Spleen (tissue), 11 donors: ENCODE results near the gene AFAP1. TPM values are rescaled to one million over a fixed set of nuclear protein-coding genes. Genes with fewer than 3 reads are reported as not detected.

Source experiments
- DNase-seq: peaks from one replicate; pipeline ENCODE4 v3.0.0-alpha.2; 2020
- H3K27ac ChIP-seq, 8 donors: fragments of 200-600 bp; sonication (generic) in 7 of 8; 1 replicate in 4 of 8; 2 replicates in 4 of 8; pipeline versions ENCODE4 v1.5.0 to v1.8.0; 2016 to 2021; ENCODE audit warnings: inconsistent platforms in 4 of 8, mild to moderate bottlenecking in 4 of 8, moderate library complexity in 1 of 8
- H3K27me3 ChIP-seq, 7 donors: fragments of 200-600 bp; sonication (generic) in 6 of 7; replicated peaks in 1 of 7; 1 replicate in 4 of 7; 2 replicates in 3 of 7; pipeline versions ENCODE4 v1.5.0 to v1.8.0; 2016 to 2021; ENCODE audit warnings: inconsistent platforms in 3 of 7, mild to moderate bottlenecking in 1 of 7
- H3K36me3 ChIP-seq, 6 donors: fragments of 200-600 bp; sonication (generic) in 5 of 6; 1 replicate in 4 of 6; 2 replicates in 2 of 6; pipeline versions ENCODE4 v1.5.0 to v1.8.0; 2016 to 2021; ENCODE audit warnings: inconsistent platforms in 2 of 6
- H3K4me1 ChIP-seq, 6 donors: fragments of 200-600 bp; sonication (generic) in 5 of 6; 1 replicate in 3 of 6; 2 replicates in 3 of 6; pipeline versions ENCODE4 v1.5.0 to v1.8.0; 2016 to 2021; ENCODE audit warnings: inconsistent platforms in 3 of 6
- H3K4me3 ChIP-seq, 8 donors: fragments of 200-600 bp; sonication (generic) in 7 of 8; 1 replicate in 4 of 8; 2 replicates in 4 of 8; pipeline versions ENCODE4 v1.5.0 to v1.8.0; 2016 to 2021; ENCODE audit warnings: inconsistent platforms in 4 of 8, mild to moderate bottlenecking in 4 of 8, moderate library complexity in 2 of 8
- H3K9me3 ChIP-seq, 8 donors: fragments of 200-600 bp; sonication (generic) in 7 of 8; 1 replicate in 4 of 8; 2 replicates in 4 of 8; pipeline versions ENCODE4 v1.5.0 to v1.8.0; 2016 to 2021; ENCODE audit warnings: inconsistent platforms in 4 of 8
- CTCF ChIP-seq, 11 experiments: fragments of 200-600 bp in 7 of 11; fragments of 450-650 bp in 4 of 11; sonication (generic) in 4 of 11; IDR thresholded peaks in 8 of 11; conservative IDR thresholded peaks in 3 of 11; 1 replicate in 7 of 11; 2 replicates in 4 of 11; pipeline versions ENCODE4 v1.4.0 to v1.8.0; 2016 to 2021; ENCODE audit warnings: antibody characterized with exemption in 11 of 11, inconsistent platforms in 4 of 11, mild to moderate bottlenecking in 1 of 11
- POLR2A ChIP-seq, 3 donors: fragments of 450-650 bp; IDR thresholded peaks; one replicate each; pipeline ENCODE4 v1.5.1; 2017; ENCODE audit warnings: antibody characterized with exemption in 3 of 3, mild to moderate bottlenecking in 1 of 3
- POLR2AphosphoS5 ChIP-seq, 3 donors: sonication (generic); formaldehyde crosslinking; IDR thresholded peaks; one replicate each; pipeline ENCODE4 v1.5.1; 2017; ENCODE audit warnings: antibody characterized with exemption in 3 of 3
- WGBS, 5 donors: extraction: QIAGEN DNeasy Blood & Tissue Kit in 3 of 5; methylation state at CpG; one replicate each; pipeline versions ENCODE4 v1.1.5 to v1.1.7; 2013 to 2018; 5-methylcytosine and 5-hydroxymethylcytosine counted together
- intact Hi-C: fragments of 100-400 bp; cut with DNase I; formaldehyde crosslinking; loops from one replicate; pipeline ENCODE4 v1.15.0; 2023; ENCODE audit warnings: low total_unique reads
- polyA plus RNA-seq, 3 donors: library from polyadenylated mRNA; stranded (reverse); fragments of 200-250 nt; gene quantifications; one replicate each; pipeline ENCODE4 v1.2.1, GENCODE V29; 2013
- total RNA-seq, 7 donors: library from RNA; depleted of rRNA in 3 of 7; stranded (reverse); fragments of >200 nt in 3 of 7; fragmentation: NEBNext Ultra II Directional in 4 of 7; extraction: Animal tissue kit (Norgen Biotek cat#: 25700) in 4 of 7; gene quantifications; one replicate each; pipeline versions ENCODE4 v1.1.0 to v1.2.1, GENCODE V29; 2016 to 2021
- donor health status: healthy with polysubstance abuse.
- donor health status: DM: no; HTN: no; CAD: no; lungs with moderate emphysema.
- donor health status: DM: no; HTN: no; CAD: no.
- donor health status: Bipolar disorder and iron deficiency.
- donor health status: healthy.
- donor health status: DM: no; HTN: no; CAD: no.
- donor health status: DM: yes; HTN: yes; CAD: no.

Gene AFAP1
- total and polyA plus RNA-seq, 10 donors, result 1.6 to 29.2 (median 12.1) TPM

GRCh38 chr4:7879127-7879526, 60.5 kb downstream of the AFAP1 start:
- Histone ChIP-seq H3K4me1 (peaks cover 0 to 23% (median 7%) of the 10 kb centered on the region in 6 donors), H3K36me3 (no peaks in the 10 kb centered on the region), H3K9me3 (no peaks in the 10 kb centered on the region), H3K27ac (no peak overlapping the region), H3K4me3 (no peak overlapping the region), H3K27me3 (no peaks in the 10 kb centered on the region)
- no peak for DNase-seq
- intact Hi-C loops, result no loop called here
- no peak for TF ChIP-seq POLR2AphosphoS5 (IDR thresholded peaks at IDR 0.05)
- TF ChIP-seq POLR2A (IDR thresholded peaks at IDR 0.05), result no peak
- no peak for TF ChIP-seq CTCF (IDR thresholded peaks at IDR 0.05 in 8 of 11, conservative IDR thresholded peaks at IDR 0.05 in 3 of 11)
- 64 to 85% (median 73%) methylated on average over 6 of the region's 6 CpGs for WGBS, 5 donors

GRCh38 chr4:7878323-7878722, 61.3 kb downstream of the AFAP1 start:
- Histone ChIP-seq H3K4me1 (peaks cover 0 to 23% (median 7%) of the 10 kb centered on the region in 6 donors), H3K36me3 (no peaks in the 10 kb centered on the region), H3K27me3 (no peaks in the 10 kb centered on the region), H3K4me3 (no peak overlapping the region), H3K9me3 (no peaks in the 10 kb centered on the region), H3K27ac (no peak overlapping the region)
- 81 to 88% (median 83%) methylated on average over 6 of the region's 6 CpGs for WGBS, 5 donors
- TF ChIP-seq CTCF (IDR thresholded peaks at IDR 0.05 in 8 of 11, conservative IDR thresholded peaks at IDR 0.05 in 3 of 11) (no peak), POLR2A (IDR thresholded peaks at IDR 0.05) (no peak), POLR2AphosphoS5 (IDR thresholded peaks at IDR 0.05) (no peak)
- DNase-seq, result no peak
- intact Hi-C loops, result no loop called here

- intact Hi-C loops, result no loop called here
- Histone ChIP-seq H3K4me3 (no peak overlapping the region), H3K9me3 (no peaks in the 10 kb centered on the region), H3K27me3 (no peaks in the 10 kb centered on the region), H3K4me1 (peaks cover 0 to 26% (median 7%) of the 10 kb centered on the region in 6 donors), H3K36me3 (no peaks in the 10 kb centered on the region), H3K27ac (no peak overlapping the region)
- no peak for TF ChIP-seq POLR2AphosphoS5 (IDR thresholded peaks at IDR 0.05)
- no peak for TF ChIP-seq POLR2A (IDR thresholded peaks at IDR 0.05)
- no peak for TF ChIP-seq CTCF (IDR thresholded peaks at IDR 0.05 in 8 of 11, conservative IDR thresholded peaks at IDR 0.05 in 3 of 11)
- DNase-seq, result no peak
- 80 to 88% (median 81%) methylated on average over 6 of the region's 6 CpGs for WGBS, 5 donors
Measured at GRCh38 chr4:7877176-7877575, 62.5 kb downstream of the AFAP1 start.

- no peak for DNase-seq
- intact Hi-C loops, result no loop called here
- 43 to 53% (median 46%) methylated on average over 15 of the region's 15 CpGs for WGBS, 5 donors
Measured at GRCh38 chr4:7876201-7876875, 63.3 kb downstream of the AFAP1 start.

More at GRCh38 chr4:7876201-7876875, 63.3 kb downstream of the AFAP1 start:
- H3K4me3 ChIP-seq, result no peak overlapping the region
- peaks cover 0 to 26% (median 9%) of the 10 kb centered on the region in 6 donors for H3K4me1 ChIP-seq
- peak overlapping the region in 2 of 8 donors; percentile 8 to 37 for H3K27ac ChIP-seq
- no peak for TF ChIP-seq POLR2AphosphoS5 (IDR thresholded peaks at IDR 0.05)
- no peak for TF ChIP-seq POLR2A (IDR thresholded peaks at IDR 0.05)
- TF ChIP-seq CTCF (IDR thresholded peaks at IDR 0.05 in 8 of 11, conservative IDR thresholded peaks at IDR 0.05 in 3 of 11), result peak in 1 of 11 experiments; percentile 39
- H3K9me3 ChIP-seq, result no peaks in the 10 kb centered on the region
- H3K36me3 ChIP-seq, result peaks cover 0 to 3% (median 0%) of the 10 kb centered on the region in 6 donors
- no peaks in the 10 kb centered on the region for H3K27me3 ChIP-seq
